ENCODE results near the gene SMNDC1.

The SMNDC1 gene

GRCh38 chr10:110241407-110241806 is 63.3 kb downstream of the SMNDC1 start:
- Histone ChIP-seq H3K9me3 (ENCODE audit: insufficient read depth, low read length) (no peaks in the 10 kb centered on the region), H3K27me3 (ENCODE audit: low read length) (no peaks in the 10 kb centered on the region), H3K9ac (ENCODE audit: low read length) (no peak overlapping the region), H3K4me2 (ENCODE audit: low read depth, low read length, poor library complexity, severe bottlenecking) (no peak overlapping the region), H3F3A (ENCODE audit: insufficient read depth) (no peaks in the 10 kb centered on the region), H4K20me1 (ENCODE audit: low read depth, low read length) (0 out of 2 replicates have a peak, but pooled peaks cover 6% of the 10 kb centered on the region), H2AFZ (ENCODE audit: low read depth, low read length, severe bottlenecking) (no peak overlapping the region), H3K9me2 (replicated peaks; ENCODE audit: insufficient read depth, low read length) (no peaks in the 10 kb centered on the region), H3K36me3 (ENCODE audit: low read length) (peaks cover 3% of the 10 kb centered on the region; the same call in 1 of the 2 replicates), H3K4me3 (ENCODE audit: insufficient read depth, low read length, poor library complexity, severe bottlenecking) (no peak overlapping the region), H3K27ac (ENCODE audit: low read depth, low read length) (no peak overlapping the region), H3K79me2 (ENCODE audit: insufficient read depth, low read length) (no peaks in the 10 kb centered on the region)
- TF ChIP-seq EZH2phosphoT487 (conservative IDR thresholded peaks at IDR 0.05; ENCODE audit: low read length) = no peak
- TF ChIP-seq, protein P1, sequence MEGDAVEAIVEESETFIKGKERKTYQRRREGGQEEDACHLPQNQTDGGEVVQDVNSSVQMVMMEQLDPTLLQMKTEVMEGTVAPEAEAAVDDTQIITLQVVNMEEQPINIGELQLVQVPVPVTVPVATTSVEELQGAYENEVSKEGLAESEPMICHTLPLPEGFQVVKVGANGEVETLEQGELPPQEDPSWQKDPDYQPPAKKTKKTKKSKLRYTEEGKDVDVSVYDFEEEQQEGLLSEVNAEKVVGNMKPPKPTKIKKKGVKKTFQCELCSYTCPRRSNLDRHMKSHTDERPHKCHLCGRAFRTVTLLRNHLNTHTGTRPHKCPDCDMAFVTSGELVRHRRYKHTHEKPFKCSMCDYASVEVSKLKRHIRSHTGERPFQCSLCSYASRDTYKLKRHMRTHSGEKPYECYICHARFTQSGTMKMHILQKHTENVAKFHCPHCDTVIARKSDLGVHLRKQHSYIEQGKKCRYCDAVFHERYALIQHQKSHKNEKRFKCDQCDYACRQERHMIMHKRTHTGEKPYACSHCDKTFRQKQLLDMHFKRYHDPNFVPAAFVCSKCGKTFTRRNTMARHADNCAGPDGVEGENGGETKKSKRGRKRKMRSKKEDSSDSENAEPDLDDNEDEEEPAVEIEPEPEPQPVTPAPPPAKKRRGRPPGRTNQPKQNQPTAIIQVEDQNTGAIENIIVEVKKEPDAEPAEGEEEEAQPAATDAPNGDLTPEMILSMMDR (IDR thresholded peaks at IDR 0.05; ENCODE audit: insufficient read depth, low read length, poor library complexity, severe bottlenecking) = no peak
